GM12878 (cell line): ENCODE data around the gene DMPK. TPM values are rescaled to one million over a fixed set of nuclear protein-coding genes. Genes with fewer than 3 reads are reported as not detected.

Experiments used
- CBX3 ChIP-seq: fragments of 200-600 bp; sonication (generic); IDR thresholded peaks from 2 replicates; pipeline ENCODE4 v1.6.1; 2016; ENCODE audit warnings: low read depth, borderline replicate concordance
- DPF2 ChIP-seq: fragments of 450-650 bp; IDR thresholded peaks from 2 replicates; pipeline ENCODE4 v1.6.1; 2017; ENCODE audit warnings: mild to moderate bottlenecking
- EP300 ChIP-seq, 2 experiments: fragments of 150-350 bp in 1 of 2; IDR thresholded peaks; 2 replicates each; pipeline ENCODE4 v1.6.1; 2011 to 2012; ENCODE audit warnings: low read depth in 2 of 2, low read length in 2 of 2, borderline replicate concordance in 1 of 2, improper control_type of control experiment in 1 of 2, inconsistent platforms in 1 of 2; ENCODE audit not compliant: control insufficient read depth in 1 of 2
- GABPA ChIP-seq: IDR thresholded peaks from 2 replicates; pipeline ENCODE4 v1.6.1; 2014; ENCODE audit warnings: antibody characterized with exemption, low read depth, mild to moderate bottlenecking, inconsistent platforms
- HDAC6 ChIP-seq: fragments of 200-600 bp; sonication (generic); IDR thresholded peaks from one replicate; pipeline ENCODE4 v1.8.0; 2017; ENCODE audit warnings: antibody characterized with exemption; ENCODE audit not compliant: unreplicated experiment
- KAT2A ChIP-seq: conservative IDR thresholded peaks from 2 replicates; pipeline ENCODE4 v1.6.1; 2011; ENCODE audit warnings: low read depth, low read length; ENCODE audit not compliant: control insufficient read depth
- KLF5 ChIP-seq: fragments of 450-650 bp; IDR thresholded peaks from 2 replicates; pipeline ENCODE4 v1.6.1; 2014; ENCODE audit warnings: mild to moderate bottlenecking; ENCODE audit not compliant: partially characterized antibody
- RUNX3 ChIP-seq: IDR thresholded peaks from 2 replicates; pipeline ENCODE4 v1.6.1; 2012; ENCODE audit warnings: low read length, inconsistent platforms
- SRF ChIP-seq, 2 experiments: IDR thresholded peaks; 2 replicates each; pipeline ENCODE4 v1.6.1; 2011; ENCODE audit warnings: low read depth in 2 of 2, low read length in 2 of 2, mild to moderate bottlenecking in 1 of 2, moderate library complexity in 1 of 2
- TCF12 ChIP-seq: IDR thresholded peaks from 2 replicates; pipeline ENCODE4 v1.6.1; 2011; ENCODE audit warnings: low read depth, mild to moderate bottlenecking, low read length
- ZNF384 ChIP-seq: IDR thresholded peaks from 2 replicates; pipeline ENCODE4 v1.6.1; 2012; ENCODE audit warnings: low read depth, mild to moderate bottlenecking, low read length, improper control_type of control experiment, borderline replicate concordance
- ZSCAN29 ChIP-seq: fragments of 450-650 bp; IDR thresholded peaks from 2 replicates; pipeline ENCODE4 v1.6.1; 2017; ENCODE audit warnings: mild to moderate bottlenecking, moderate library complexity
- polyA plus RNA-seq, 11 experiments: library from polyadenylated mRNA; depleted of rRNA in 4 of 11; unstranded in 6 of 11; stranded (reverse) in 5 of 11; fragments of >200 nt; fragmentation: Nextera tagmentation in 4 of 11; fragmentation: Illumina TruSeq in 1 of 11; extraction: Ambion mirVana in 4 of 11; extraction: Trizol in 1 of 11; gene quantifications; 1 replicate in 1 of 11; 2 replicates in 10 of 11; pipeline versions ENCODE4 v1.2.1 to v1.2.3, GENCODE V29; 2011 to 2016; ENCODE audit warnings: inconsistent platforms in 2 of 11, missing spikeins in 2 of 11, low read depth in 1 of 11
- total RNA-seq, 4 experiments: library from RNA; depleted of rRNA in 3 of 4; stranded (reverse); fragments of >200 nt in 3 of 4; fragmentation: Illumina TruSeq in 1 of 4; extraction: Trizol in 1 of 4; gene quantifications; 2 replicates each; pipeline versions ENCODE4 v1.2.1 to v1.2.3, GENCODE V29; 2013 to 2021
- TF ChIP-seq, protein P1 (sequence below): fragments of 450-650 bp; formaldehyde crosslinking; IDR thresholded peaks from 2 replicates; pipeline ENCODE4 v1.4.0; 2020; ENCODE audit warnings: mild to moderate bottlenecking, moderate library complexity
- TF ChIP-seq, protein P2 (sequence below): fragments of 450-650 bp; IDR thresholded peaks from 2 replicates; pipeline ENCODE4 v1.6.1; 2017; ENCODE audit warnings: borderline replicate concordance
- TF ChIP-seq, protein P3 (sequence below), 3 experiments: IDR thresholded peaks in 2 of 3; conservative IDR thresholded peaks in 1 of 3; 2 replicates each; pipeline ENCODE4 v1.5.1; 2011; ENCODE audit warnings: low read depth in 3 of 3, low read length in 3 of 3, mild to moderate bottlenecking in 3 of 3, control low read depth in 2 of 3, moderate library complexity in 2 of 3, inconsistent platforms in 1 of 3, mixed read lengths in 1 of 3; ENCODE audit not compliant: control insufficient read depth in 2 of 3, insufficient read depth in 1 of 3; ENCODE audit errors: extremely low read depth in 1 of 3
- TF ChIP-seq, protein P4 (sequence below): fragments of 450-650 bp; conservative IDR thresholded peaks from 2 replicates; pipeline ENCODE4 v1.6.1; 2017; ENCODE audit warnings: mild to moderate bottlenecking, moderate library complexity
- TF ChIP-seq, protein P5 (sequence below): IDR thresholded peaks from 2 replicates; pipeline ENCODE4 v1.6.1; 2012; ENCODE audit warnings: low read depth, low read length, improper control_type of control experiment

DMPK gene
- total and polyA plus RNA-seq, 10 of the 15 experiments (the other 5 are each of a cell fraction or from before 2014, with no cell fraction given) = 0.60 to 33.6 (median 5.2) TPM

DNA sequence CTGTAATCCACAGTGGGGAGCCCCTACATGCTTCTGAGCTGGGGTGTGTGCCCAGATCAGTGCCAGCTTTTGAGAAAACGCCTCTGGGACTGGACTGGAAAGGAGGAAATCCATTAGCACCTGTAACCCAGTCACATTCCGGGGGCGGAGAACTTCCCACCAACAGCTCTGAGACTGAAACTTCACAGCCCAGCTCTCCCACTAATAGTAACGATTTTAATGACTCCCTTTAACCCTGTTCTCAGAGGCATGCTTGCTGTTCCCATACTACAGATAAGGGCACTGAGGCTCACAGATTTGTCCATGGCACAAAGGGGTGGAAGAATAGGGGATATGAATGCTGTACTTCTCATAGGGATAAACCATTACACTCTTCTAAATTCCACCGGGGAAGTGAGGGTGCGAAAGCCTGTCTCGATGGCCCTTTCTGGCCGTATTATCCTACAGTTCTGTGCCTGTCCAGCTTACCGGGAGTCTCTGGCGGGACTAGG is 52.4 kb downstream of the DMPK start (continued):
- TF ChIP-seq, protein P1, sequence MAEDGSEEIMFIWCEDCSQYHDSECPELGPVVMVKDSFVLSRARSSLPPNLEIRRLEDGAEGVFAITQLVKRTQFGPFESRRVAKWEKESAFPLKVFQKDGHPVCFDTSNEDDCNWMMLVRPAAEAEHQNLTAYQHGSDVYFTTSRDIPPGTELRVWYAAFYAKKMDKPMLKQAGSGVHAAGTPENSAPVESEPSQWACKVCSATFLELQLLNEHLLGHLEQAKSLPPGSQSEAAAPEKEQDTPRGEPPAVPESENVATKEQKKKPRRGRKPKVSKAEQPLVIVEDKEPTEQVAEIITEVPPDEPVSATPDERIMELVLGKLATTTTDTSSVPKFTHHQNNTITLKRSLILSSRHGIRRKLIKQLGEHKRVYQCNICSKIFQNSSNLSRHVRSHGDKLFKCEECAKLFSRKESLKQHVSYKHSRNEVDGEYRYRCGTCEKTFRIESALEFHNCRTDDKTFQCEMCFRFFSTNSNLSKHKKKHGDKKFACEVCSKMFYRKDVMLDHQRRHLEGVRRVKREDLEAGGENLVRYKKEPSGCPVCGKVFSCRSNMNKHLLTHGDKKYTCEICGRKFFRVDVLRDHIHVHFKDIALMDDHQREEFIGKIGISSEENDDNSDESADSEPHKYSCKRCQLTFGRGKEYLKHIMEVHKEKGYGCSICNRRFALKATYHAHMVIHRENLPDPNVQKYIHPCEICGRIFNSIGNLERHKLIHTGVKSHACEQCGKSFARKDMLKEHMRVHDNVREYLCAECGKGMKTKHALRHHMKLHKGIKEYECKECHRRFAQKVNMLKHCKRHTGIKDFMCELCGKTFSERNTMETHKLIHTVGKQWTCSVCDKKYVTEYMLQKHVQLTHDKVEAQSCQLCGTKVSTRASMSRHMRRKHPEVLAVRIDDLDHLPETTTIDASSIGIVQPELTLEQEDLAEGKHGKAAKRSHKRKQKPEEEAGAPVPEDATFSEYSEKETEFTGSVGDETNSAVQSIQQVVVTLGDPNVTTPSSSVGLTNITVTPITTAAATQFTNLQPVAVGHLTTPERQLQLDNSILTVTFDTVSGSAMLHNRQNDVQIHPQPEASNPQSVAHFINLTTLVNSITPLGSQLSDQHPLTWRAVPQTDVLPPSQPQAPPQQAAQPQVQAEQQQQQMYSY (CRISPR knock-in tag) = no peak
- no peak; the same call in 1 of the 2 replicates for TF ChIP-seq RUNX3
- TF ChIP-seq TCF12 = 0 out of 2 replicates have a peak, but pooled peaks have one; percentile 41
- TF ChIP-seq KAT2A = no peak
- TF ChIP-seq SRF (IDR thresholded peaks at IDR 0.05; ENCODE audit: low read depth in 2 of 2, low read length in 2 of 2) = no peak
- TF ChIP-seq, protein P2, sequence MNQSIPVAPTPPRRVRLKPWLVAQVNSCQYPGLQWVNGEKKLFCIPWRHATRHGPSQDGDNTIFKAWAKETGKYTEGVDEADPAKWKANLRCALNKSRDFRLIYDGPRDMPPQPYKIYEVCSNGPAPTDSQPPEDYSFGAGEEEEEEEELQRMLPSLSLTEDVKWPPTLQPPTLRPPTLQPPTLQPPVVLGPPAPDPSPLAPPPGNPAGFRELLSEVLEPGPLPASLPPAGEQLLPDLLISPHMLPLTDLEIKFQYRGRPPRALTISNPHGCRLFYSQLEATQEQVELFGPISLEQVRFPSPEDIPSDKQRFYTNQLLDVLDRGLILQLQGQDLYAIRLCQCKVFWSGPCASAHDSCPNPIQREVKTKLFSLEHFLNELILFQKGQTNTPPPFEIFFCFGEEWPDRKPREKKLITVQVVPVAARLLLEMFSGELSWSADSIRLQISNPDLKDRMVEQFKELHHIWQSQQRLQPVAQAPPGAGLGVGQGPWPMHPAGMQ = no peak
- no peak for TF ChIP-seq EP300 (IDR thresholded peaks at IDR 0.05; ENCODE audit: borderline replicate concordance in 1 of 2, control insufficient read depth in 1 of 2, low read depth in 2 of 2, low read length in 2 of 2)
- TF ChIP-seq, protein P3, sequence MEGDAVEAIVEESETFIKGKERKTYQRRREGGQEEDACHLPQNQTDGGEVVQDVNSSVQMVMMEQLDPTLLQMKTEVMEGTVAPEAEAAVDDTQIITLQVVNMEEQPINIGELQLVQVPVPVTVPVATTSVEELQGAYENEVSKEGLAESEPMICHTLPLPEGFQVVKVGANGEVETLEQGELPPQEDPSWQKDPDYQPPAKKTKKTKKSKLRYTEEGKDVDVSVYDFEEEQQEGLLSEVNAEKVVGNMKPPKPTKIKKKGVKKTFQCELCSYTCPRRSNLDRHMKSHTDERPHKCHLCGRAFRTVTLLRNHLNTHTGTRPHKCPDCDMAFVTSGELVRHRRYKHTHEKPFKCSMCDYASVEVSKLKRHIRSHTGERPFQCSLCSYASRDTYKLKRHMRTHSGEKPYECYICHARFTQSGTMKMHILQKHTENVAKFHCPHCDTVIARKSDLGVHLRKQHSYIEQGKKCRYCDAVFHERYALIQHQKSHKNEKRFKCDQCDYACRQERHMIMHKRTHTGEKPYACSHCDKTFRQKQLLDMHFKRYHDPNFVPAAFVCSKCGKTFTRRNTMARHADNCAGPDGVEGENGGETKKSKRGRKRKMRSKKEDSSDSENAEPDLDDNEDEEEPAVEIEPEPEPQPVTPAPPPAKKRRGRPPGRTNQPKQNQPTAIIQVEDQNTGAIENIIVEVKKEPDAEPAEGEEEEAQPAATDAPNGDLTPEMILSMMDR (IDR thresholded peaks at IDR 0.05 in 2 of 3, conservative IDR thresholded peaks at IDR 0.05 in 1 of 3; ENCODE audit: control insufficient read depth in 2 of 3, extremely low read depth in 1 of 3, insufficient read depth in 1 of 3, low read depth in 3 of 3, low read length in 3 of 3) = no peak
- TF ChIP-seq, protein P4, sequence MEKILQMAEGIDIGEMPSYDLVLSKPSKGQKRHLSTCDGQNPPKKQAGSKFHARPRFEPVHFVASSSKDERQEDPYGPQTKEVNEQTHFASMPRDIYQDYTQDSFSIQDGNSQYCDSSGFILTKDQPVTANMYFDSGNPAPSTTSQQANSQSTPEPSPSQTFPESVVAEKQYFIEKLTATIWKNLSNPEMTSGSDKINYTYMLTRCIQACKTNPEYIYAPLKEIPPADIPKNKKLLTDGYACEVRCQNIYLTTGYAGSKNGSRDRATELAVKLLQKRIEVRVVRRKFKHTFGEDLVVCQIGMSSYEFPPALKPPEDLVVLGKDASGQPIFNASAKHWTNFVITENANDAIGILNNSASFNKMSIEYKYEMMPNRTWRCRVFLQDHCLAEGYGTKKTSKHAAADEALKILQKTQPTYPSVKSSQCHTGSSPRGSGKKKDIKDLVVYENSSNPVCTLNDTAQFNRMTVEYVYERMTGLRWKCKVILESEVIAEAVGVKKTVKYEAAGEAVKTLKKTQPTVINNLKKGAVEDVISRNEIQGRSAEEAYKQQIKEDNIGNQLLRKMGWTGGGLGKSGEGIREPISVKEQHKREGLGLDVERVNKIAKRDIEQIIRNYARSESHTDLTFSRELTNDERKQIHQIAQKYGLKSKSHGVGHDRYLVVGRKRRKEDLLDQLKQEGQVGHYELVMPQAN = no peak; the same call in none of the 2 replicates
- TF ChIP-seq CBX3 = no peak
- no peak for TF ChIP-seq ZSCAN29
- TF ChIP-seq DPF2 = 0 out of 2 replicates have a peak, but pooled peaks have one; percentile 39
- TF ChIP-seq HDAC6 = no peak
- TF ChIP-seq KLF5 = no peak
- no peak for TF ChIP-seq GABPA
- TF ChIP-seq, protein P5, sequence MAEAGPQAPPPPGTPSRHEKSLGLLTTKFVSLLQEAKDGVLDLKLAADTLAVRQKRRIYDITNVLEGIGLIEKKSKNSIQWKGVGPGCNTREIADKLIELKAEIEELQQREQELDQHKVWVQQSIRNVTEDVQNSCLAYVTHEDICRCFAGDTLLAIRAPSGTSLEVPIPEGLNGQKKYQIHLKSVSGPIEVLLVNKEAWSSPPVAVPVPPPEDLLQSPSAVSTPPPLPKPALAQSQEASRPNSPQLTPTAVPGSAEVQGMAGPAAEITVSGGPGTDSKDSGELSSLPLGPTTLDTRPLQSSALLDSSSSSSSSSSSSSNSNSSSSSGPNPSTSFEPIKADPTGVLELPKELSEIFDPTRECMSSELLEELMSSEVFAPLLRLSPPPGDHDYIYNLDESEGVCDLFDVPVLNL = no peak
- TF ChIP-seq ZNF384 = no peak
